ENCODE results near the gene PAK3. TPM values are rescaled to one million over a fixed set of nuclear protein-coding genes. Genes with fewer than 3 reads are reported as not detected.

PAK3 gene
- total and polyA plus RNA-seq, 2 of the 4 experiments (the other 2 are of a cell fraction): 0.22 to 0.36 TPM

- H4K91ac ChIP-seq (ENCODE audit: insufficient read depth, low read depth, low read length): no peak overlapping the region
- no peak overlapping the region for H3K4me3 ChIP-seq (ENCODE audit: insufficient read depth, low read depth, low read length)
- H2BK15ac ChIP-seq (ENCODE audit: low read depth, low read length): no peak overlapping the region
- intact Hi-C loops (cut with micrococcal nuclease) (no loop called here), dilution Hi-C loops (cut with HindIII; ENCODE audit: low sequenced_read_pairs, unreplicated experiment) (no loop called here), in situ Hi-C loops (cut with MboI; ENCODE audit: low sequenced_read_pairs) (no loop called here)
- peaks cover 12% of the 10 kb centered on the region for H3K27me3 ChIP-seq (ENCODE audit: control insufficient read depth, insufficient read depth, low read length)
- CTCF ChIA-PET: no interaction called here
- no peak overlapping the region for H2AK5ac ChIP-seq (ENCODE audit: low read depth, low read length)
- H2BK5ac ChIP-seq (ENCODE audit: low read depth, low read length, poor library complexity, severe bottlenecking): no peak overlapping the region
- H3K4me1 ChIP-seq (ENCODE audit: control insufficient read depth, insufficient read depth, low read length): no peaks in the 10 kb centered on the region
- H3K14ac ChIP-seq (replicated peaks; ENCODE audit: low read depth, low read length): no peak overlapping the region
- no peaks in the 10 kb centered on the region for H3K9me3 ChIP-seq (ENCODE audit: control insufficient read depth, insufficient read depth, low read length)
- WGBS, 2 experiments (ENCODE audit: extremely low coverage in 2 of 2, insufficient read length in 1 of 2): no CpG with 5 or more reads among the region's 2 CpGs
- H3K9ac ChIP-seq (ENCODE audit: low read depth, low read length): no peak overlapping the region
- H4K5ac ChIP-seq (ENCODE audit: low read depth, low read length): no peak overlapping the region
- ATAC-seq (ENCODE audit: low read depth) (no peak), DNase-seq (no peak)
- H3K23ac ChIP-seq (ENCODE audit: low read depth, low read length): no peak overlapping the region
- H3K36me3 ChIP-seq (ENCODE audit: control insufficient read depth, insufficient read depth, low read length): no peaks in the 10 kb centered on the region
- no peak overlapping the region for H3K56ac ChIP-seq (ENCODE audit: extremely low read depth, insufficient read depth, low read length)
- H3K4me2 ChIP-seq (ENCODE audit: low read depth, low read length): no peak overlapping the region
- H3K18ac ChIP-seq (ENCODE audit: low read depth, low read length): no peak overlapping the region
- H2BK120ac ChIP-seq (ENCODE audit: low read depth, low read length): no peak overlapping the region
- H3K79me1 ChIP-seq (ENCODE audit: low read depth in 1 of 2, low read length in 2 of 2): no peaks in the 10 kb centered on the region
- H2AFZ ChIP-seq (replicated peaks; ENCODE audit: low read length, poor library complexity): no peak overlapping the region
- H4K8ac ChIP-seq (ENCODE audit: low read depth in 2 of 2, low read length in 2 of 2): no peak overlapping the region
- BruUV-seq (replicated peaks): no TSS peak
- H3K4ac ChIP-seq (ENCODE audit: low read depth, low read length): no peak overlapping the region
- no peak overlapping the region for H2BK20ac ChIP-seq (ENCODE audit: low read depth, low read length)
- no peaks in the 10 kb centered on the region for H3K9me1 ChIP-seq (ENCODE audit: insufficient read depth, low read length)
- H3K27ac ChIP-seq (ENCODE audit: insufficient read depth, low read length): no peak overlapping the region
- H2AK9ac ChIP-seq (replicated peaks; ENCODE audit: low read depth, low read length, poor library complexity): no peak overlapping the region
- H4K20me1 ChIP-seq (ENCODE audit: insufficient read depth, low read length): no peaks in the 10 kb centered on the region
- POLR2A ChIA-PET (ENCODE audit: unreplicated experiment): no interaction called here
- TF ChIP-seq BHLHE40 (IDR thresholded peaks at IDR 0.05; ENCODE audit: low read depth, low read length) (no peak), MAFK (IDR thresholded peaks at IDR 0.05; ENCODE audit: low read depth, low read length) (no peak), MXI1 (IDR thresholded peaks at IDR 0.05; ENCODE audit: borderline replicate concordance, low read depth, low read length) (no peak), CHD1 (IDR thresholded peaks at IDR 0.05; ENCODE audit: low read depth, low read length) (no peak), FOS (IDR thresholded peaks at IDR 0.05; ENCODE audit: low read depth, low read length) (no peak), POLR2A (IDR thresholded peaks at IDR 0.05; ENCODE audit: low read depth, low read length) (no peak), NFE2L2 (IDR thresholded peaks at IDR 0.05; ENCODE audit: low read depth, low read length) (no peak), ELK1 (IDR thresholded peaks at IDR 0.05; ENCODE audit: borderline replicate concordance, low read depth, low read length) (no peak)
Measured at GRCh38 chrX:111265486-111265885, 169.5 kb downstream of the PAK3 start.
